ENCODE measurements around the gene ZAP70. TPM values are rescaled to one million over a fixed set of nuclear protein-coding genes. Genes with fewer than 3 reads are reported as not detected.

Gene ZAP70
- total and polyA plus RNA-seq, 4 donors = 5.1 to 8.3 (median 5.5) TPM

DNA sequence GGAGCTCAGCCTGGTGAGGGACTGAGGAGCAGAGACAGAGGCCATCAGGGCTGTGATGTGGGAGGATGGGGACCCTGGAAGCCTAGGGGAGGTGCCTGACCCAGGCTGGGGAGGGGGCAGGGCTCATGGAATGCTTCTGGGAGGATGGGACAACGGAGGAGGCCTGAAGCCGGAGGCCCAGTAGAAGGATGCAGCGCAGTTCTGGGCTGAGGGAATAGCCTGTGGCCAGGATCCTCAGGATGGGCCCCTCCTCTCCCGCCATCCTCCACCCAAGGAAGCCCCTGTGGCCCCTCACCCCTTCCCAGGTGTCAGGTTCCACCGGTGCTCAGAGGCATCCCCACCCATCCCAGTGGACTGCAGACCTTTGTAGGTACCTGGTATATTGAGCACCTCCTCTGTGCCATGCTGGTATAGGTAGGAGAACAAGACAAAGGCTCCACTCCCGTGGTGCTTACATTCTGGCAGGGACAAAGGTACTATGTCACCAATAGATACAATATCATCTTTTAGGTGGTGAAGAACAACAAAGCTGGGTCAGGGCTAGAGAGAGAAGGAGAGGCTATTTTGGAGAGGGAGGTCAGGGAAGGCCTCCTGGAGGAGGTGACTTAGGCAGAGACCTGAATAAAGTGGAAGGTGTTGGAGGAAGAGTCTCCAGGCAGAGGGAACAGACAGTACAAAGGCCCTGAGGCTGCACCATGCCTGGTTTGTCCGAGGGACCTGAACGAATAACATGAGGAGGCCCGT is 2.7 kb downstream of the ZAP70 start:
- H3K36me3 ChIP-seq (ENCODE audit: control insufficient read depth in 4 of 4, insufficient read depth in 4 of 4, low read length in 4 of 4) = no peaks in the 10 kb centered on the region
- no peak overlapping the region for H3K27ac ChIP-seq (ENCODE audit: low read depth in 1 of 2, low read length in 1 of 2)
- TF ChIP-seq, protein P1, sequence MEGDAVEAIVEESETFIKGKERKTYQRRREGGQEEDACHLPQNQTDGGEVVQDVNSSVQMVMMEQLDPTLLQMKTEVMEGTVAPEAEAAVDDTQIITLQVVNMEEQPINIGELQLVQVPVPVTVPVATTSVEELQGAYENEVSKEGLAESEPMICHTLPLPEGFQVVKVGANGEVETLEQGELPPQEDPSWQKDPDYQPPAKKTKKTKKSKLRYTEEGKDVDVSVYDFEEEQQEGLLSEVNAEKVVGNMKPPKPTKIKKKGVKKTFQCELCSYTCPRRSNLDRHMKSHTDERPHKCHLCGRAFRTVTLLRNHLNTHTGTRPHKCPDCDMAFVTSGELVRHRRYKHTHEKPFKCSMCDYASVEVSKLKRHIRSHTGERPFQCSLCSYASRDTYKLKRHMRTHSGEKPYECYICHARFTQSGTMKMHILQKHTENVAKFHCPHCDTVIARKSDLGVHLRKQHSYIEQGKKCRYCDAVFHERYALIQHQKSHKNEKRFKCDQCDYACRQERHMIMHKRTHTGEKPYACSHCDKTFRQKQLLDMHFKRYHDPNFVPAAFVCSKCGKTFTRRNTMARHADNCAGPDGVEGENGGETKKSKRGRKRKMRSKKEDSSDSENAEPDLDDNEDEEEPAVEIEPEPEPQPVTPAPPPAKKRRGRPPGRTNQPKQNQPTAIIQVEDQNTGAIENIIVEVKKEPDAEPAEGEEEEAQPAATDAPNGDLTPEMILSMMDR (IDR thresholded peaks at IDR 0.05; ENCODE audit: control extremely low read depth, extremely low read depth) = no peak
- H3K4me1 ChIP-seq (ENCODE audit: control insufficient read depth in 5 of 5, insufficient read depth in 5 of 5, low read length in 5 of 5) = no peaks in the 10 kb centered on the region
- no peaks in the 10 kb centered on the region for H3K9me3 ChIP-seq (ENCODE audit: control insufficient read depth in 4 of 4, insufficient read depth in 3 of 4, low read length in 3 of 4)
- DNase-seq = no peak
- ATAC-seq (ENCODE audit: insufficient read depth, low FRiP score) = no peak
- H3K27me3 ChIP-seq (ENCODE audit: control insufficient read depth in 3 of 3, insufficient read depth in 3 of 3, low read length in 2 of 3) = no peaks in the 10 kb centered on the region
- no peak overlapping the region for H3K9ac ChIP-seq (ENCODE audit: insufficient read depth in 1 of 2, low read length in 2 of 2)
- WGBS, 2 donors = 82 to 86% methylated on average over 9 of the region's 9 CpGs
- H3K4me3 ChIP-seq = no peak overlapping the region

DNA sequence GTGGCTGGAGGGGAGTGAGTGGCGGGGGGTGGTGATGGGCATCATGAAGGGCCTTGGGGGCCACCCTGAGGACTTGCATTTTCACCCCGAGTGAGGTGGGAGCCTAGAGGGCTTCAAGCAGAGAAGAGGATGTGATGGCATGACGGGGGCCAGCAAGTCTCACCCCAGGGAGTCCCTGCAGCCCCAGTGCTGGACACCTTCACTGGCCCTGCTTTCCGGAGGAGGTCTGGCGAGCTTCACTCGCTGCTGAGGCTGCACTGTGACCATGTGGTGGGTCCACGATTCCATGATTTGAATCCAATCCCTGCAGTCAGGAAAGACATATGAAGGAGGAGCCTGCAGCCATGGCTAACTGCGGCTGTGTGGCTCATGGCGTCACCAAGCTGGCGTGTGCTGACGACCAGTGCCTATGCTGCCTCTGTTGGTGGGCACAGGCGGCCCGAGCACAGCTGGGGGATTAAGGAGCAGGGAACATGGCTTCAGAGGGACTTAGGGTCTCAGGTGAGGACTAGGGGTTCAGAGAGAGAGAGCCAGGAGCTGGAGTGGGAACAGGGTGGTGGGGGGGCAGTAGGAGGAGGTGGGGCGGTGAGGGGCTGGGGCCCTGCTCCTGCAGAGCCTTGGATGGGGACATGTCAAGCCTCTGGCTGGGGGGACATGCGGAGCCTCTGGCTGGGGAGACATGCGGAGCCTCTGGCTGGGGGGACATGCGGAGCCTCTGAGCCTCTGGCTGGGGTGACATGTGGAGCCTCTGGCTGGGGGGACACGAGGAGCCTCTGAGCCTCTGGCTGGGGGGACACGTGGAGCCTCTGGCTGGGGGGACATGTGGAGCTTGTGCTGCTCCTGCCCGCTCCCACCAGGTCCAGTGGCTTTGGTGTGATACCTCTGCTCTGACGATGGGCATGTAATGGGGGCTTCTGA is 3.6 kb downstream of the ZAP70 start:
- TF ChIP-seq, protein P1 (IDR thresholded peaks at IDR 0.05; ENCODE audit: control extremely low read depth, extremely low read depth) = no peak
- no peak overlapping the region for H3K4me3 ChIP-seq
- no peaks in the 10 kb centered on the region for H3K36me3 ChIP-seq (ENCODE audit: control insufficient read depth in 4 of 4, insufficient read depth in 4 of 4, low read length in 4 of 4)
- no peak overlapping the region for H3K27ac ChIP-seq (ENCODE audit: low read depth in 1 of 2, low read length in 1 of 2)
- WGBS, 2 donors = 86 to 92% methylated on average over 20 to 21 of the region's 21 CpGs
- DNase-seq = peak in 1 of 3 donors; percentile 9
- no peaks in the 10 kb centered on the region for H3K4me1 ChIP-seq (ENCODE audit: control insufficient read depth in 5 of 5, insufficient read depth in 5 of 5, low read length in 5 of 5)
- no peaks in the 10 kb centered on the region for H3K27me3 ChIP-seq (ENCODE audit: control insufficient read depth in 3 of 3, insufficient read depth in 3 of 3, low read length in 2 of 3)
- ATAC-seq (ENCODE audit: insufficient read depth, low FRiP score) = no peak
- H3K9me3 ChIP-seq (ENCODE audit: control insufficient read depth in 4 of 4, insufficient read depth in 3 of 4, low read length in 3 of 4) = no peaks in the 10 kb centered on the region
- no peak overlapping the region for H3K9ac ChIP-seq (ENCODE audit: insufficient read depth in 1 of 2, low read length in 2 of 2)

DNA sequence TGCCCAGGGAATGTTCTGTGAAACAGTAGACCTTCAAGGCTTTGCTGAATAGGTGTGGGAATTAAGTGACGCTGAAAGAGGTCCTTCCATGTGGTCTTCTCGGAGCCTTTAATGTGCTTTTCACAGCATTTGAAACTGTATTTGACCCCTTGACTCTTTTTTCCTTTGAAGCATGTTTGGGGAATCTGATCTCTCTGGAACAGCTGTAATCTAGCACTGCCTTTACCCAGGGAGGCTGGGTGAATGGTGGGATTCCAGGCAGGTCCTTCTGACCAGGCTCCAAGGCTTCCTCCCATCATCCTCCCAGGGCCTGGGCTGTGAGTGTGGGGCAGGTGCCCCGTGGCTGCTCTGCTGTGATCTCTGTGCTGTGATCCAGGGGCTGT is 4.2 kb downstream of the ZAP70 start:
- Histone ChIP-seq H3K9me3 (ENCODE audit: control insufficient read depth in 4 of 4, insufficient read depth in 3 of 4, low read length in 3 of 4) (no peaks in the 10 kb centered on the region), H3K36me3 (ENCODE audit: control insufficient read depth in 4 of 4, insufficient read depth in 4 of 4, low read length in 4 of 4) (no peaks in the 10 kb centered on the region), H3K4me1 (ENCODE audit: control insufficient read depth in 5 of 5, insufficient read depth in 5 of 5, low read length in 5 of 5) (no peaks in the 10 kb centered on the region), H3K4me3 (no peak overlapping the region), H3K27ac (ENCODE audit: low read depth in 1 of 2, low read length in 1 of 2) (no peak overlapping the region), H3K27me3 (ENCODE audit: control insufficient read depth in 3 of 3, insufficient read depth in 3 of 3, low read length in 2 of 3) (peaks cover 0 to under 1% (median 0%) of the 10 kb centered on the region in 3 donors), H3K9ac (ENCODE audit: insufficient read depth in 1 of 2, low read length in 2 of 2) (no peak overlapping the region)
- TF ChIP-seq, protein P1 (IDR thresholded peaks at IDR 0.05; ENCODE audit: control extremely low read depth, extremely low read depth) = no peak
- ATAC-seq (ENCODE audit: insufficient read depth, low FRiP score) (no peak), DNase-seq (no peak)
- 57 to 64% methylated on average over 3 of the region's 3 CpGs for WGBS, 2 donors
